OCI-LY3 (cell line): ENCODE measurements around the gene XRCC5.

Experiments used
- H2AFZ ChIP-seq: fragments of 200-600, 300-600 bp; shearing (Covaris generic); 2 replicates; pipeline ENCODE4 v1.6.0; 2014; ENCODE audit warnings: antibody characterized with exemption, low read depth, low read length
- H3K27ac ChIP-seq: fragments of 200-600, 300-600 bp; sonication (generic); 2 replicates; pipeline ENCODE4 v1.5.1; 2014; ENCODE audit warnings: mild to moderate bottlenecking, low read length, moderate library complexity, mixed read lengths
- H3K27me3 ChIP-seq: fragments of 200-600, 300-600 bp; sonication (generic); 2 replicates; pipeline ENCODE4 v1.6.1; 2014; ENCODE audit warnings: low read depth, low read length, mixed read lengths
- H3K36me3 ChIP-seq: fragments of 200-600, 300-600 bp; sonication (generic); replicated peaks from 2 replicates; pipeline ENCODE3; 2014; ENCODE audit warnings: low read depth, low read length, mixed read lengths
- H3K4me1 ChIP-seq: fragments of 300-600, 200-600 bp; sonication (generic); 2 replicates; pipeline ENCODE4 v1.6.1; 2014; ENCODE audit warnings: low read length, mixed read lengths
- H3K4me2 ChIP-seq: fragments of 200-600, 300-600 bp; sonication (generic); 2 replicates; pipeline ENCODE4 v1.6.1; 2014; ENCODE audit warnings: low read length, mixed read lengths
- H3K4me3 ChIP-seq: fragments of 300-600, 200-600 bp; sonication (generic); 2 replicates; pipeline ENCODE4 v1.5.1; 2014; ENCODE audit warnings: antibody characterized with exemption, mild to moderate bottlenecking, low read length, moderate library complexity
- H3K79me2 ChIP-seq: fragments of 300-600, 200-600 bp; shearing (Covaris generic); 2 replicates; pipeline ENCODE4 v1.6.1; 2014; ENCODE audit warnings: mild to moderate bottlenecking, low read length, mixed read lengths
- H3K9ac ChIP-seq: fragments of 300-600, 200-600 bp; shearing (Covaris generic); 2 replicates; pipeline ENCODE4 v1.6.0; 2014; ENCODE audit warnings: mild to moderate bottlenecking, low read length, moderate library complexity
- H3K9me3 ChIP-seq: fragments of 200-600, 300-600 bp; shearing (Covaris generic); 2 replicates; pipeline ENCODE4 v1.6.1; 2014; ENCODE audit warnings: low read length, mixed read lengths; ENCODE audit not compliant: insufficient read depth
- H4K20me1 ChIP-seq: fragments of 200-600, 300-600 bp; sonication (generic); 2 replicates; pipeline ENCODE4 v1.6.1; 2016; ENCODE audit warnings: low read length, mixed read lengths; ENCODE audit not compliant: insufficient read depth
- EZH2phosphoT487 ChIP-seq: fragments of 200-600 bp; shearing (Covaris generic); IDR thresholded peaks from 2 replicates; pipeline ENCODE4 v1.6.1; 2018; ENCODE audit warnings: antibody characterized with exemption, mixed run types, low read depth
- TF ChIP-seq, protein P1 (sequence below): fragments of 200-600, 300-600 bp; sonication (generic); IDR thresholded peaks from 2 replicates; pipeline ENCODE4 v1.5.1; 2014; ENCODE audit warnings: antibody characterized with exemption, low read length, low read depth

XRCC5 gene

DNA sequence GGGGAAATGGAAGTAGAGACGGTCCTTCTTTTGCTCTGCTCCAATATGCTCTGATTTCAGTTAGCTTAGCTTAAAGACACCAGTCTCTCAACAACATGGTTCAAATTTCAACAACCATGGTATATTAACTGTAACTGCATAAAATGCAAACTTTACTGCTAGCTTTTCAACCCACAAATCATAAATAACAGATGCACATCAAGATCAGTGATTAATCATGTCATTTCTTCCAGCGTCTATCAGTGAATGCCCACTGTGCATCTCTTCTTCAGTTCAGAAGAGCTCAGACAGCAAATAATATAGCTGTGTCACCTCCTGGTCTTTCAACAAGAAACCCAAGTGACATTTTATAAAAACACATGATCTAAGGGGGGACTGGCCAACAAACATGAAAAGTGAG lies 40.1 kb upstream of the XRCC5 start:
- TF ChIP-seq EZH2phosphoT487 = no peak
- TF ChIP-seq, protein P1, sequence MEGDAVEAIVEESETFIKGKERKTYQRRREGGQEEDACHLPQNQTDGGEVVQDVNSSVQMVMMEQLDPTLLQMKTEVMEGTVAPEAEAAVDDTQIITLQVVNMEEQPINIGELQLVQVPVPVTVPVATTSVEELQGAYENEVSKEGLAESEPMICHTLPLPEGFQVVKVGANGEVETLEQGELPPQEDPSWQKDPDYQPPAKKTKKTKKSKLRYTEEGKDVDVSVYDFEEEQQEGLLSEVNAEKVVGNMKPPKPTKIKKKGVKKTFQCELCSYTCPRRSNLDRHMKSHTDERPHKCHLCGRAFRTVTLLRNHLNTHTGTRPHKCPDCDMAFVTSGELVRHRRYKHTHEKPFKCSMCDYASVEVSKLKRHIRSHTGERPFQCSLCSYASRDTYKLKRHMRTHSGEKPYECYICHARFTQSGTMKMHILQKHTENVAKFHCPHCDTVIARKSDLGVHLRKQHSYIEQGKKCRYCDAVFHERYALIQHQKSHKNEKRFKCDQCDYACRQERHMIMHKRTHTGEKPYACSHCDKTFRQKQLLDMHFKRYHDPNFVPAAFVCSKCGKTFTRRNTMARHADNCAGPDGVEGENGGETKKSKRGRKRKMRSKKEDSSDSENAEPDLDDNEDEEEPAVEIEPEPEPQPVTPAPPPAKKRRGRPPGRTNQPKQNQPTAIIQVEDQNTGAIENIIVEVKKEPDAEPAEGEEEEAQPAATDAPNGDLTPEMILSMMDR = no peak

DNA sequence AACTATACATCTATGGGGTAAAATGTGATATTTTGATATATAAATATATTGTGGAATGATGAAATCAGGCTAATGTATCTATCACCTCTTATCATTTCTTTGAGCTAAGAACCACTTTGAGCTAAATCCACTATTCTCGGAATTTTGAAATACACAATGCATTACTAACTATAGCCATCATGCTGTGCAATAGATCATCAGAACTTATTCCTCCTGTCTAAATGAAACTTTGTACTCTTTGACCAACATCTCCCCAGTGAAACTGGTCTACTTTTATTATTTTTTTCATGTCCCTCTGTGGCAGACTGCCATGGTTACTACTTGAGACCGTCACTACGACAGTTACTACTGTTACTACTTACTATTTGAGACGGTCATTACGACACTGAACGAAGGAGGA lies 39.0 kb upstream of the XRCC5 start:
- no peak overlapping the region for H3K4me3 ChIP-seq
- peaks cover 7% of the 10 kb centered on the region for H3K4me1 ChIP-seq
- no peak overlapping the region for H3K4me2 ChIP-seq
- H3K9ac ChIP-seq = no peak overlapping the region
- no peak overlapping the region for H2AFZ ChIP-seq
- no peaks in the 10 kb centered on the region for H4K20me1 ChIP-seq
- H3K27ac ChIP-seq = no peak overlapping the region
- no peaks in the 10 kb centered on the region for H3K27me3 ChIP-seq
- TF ChIP-seq EZH2phosphoT487 = no peak
- TF ChIP-seq, protein P1 = no peak
- peaks cover 6% of the 10 kb centered on the region for H3K36me3 ChIP-seq
- H3K79me2 ChIP-seq = no peaks in the 10 kb centered on the region
- no peaks in the 10 kb centered on the region for H3K9me3 ChIP-seq

More for the DNA sequence above, 40.1 kb upstream of the XRCC5 start:
- Histone ChIP-seq H3K27me3 (no peaks in the 10 kb centered on the region), H3K4me1 (peaks cover 7% of the 10 kb centered on the region), H3K4me2 (peak overlapping the region; percentile 33), H3K79me2 (no peaks in the 10 kb centered on the region), H3K36me3 (peaks cover 17% of the 10 kb centered on the region), H3K27ac (peak overlapping the region; percentile 22; the same call in 1 of the 2 replicates), H3K9me3 (no peaks in the 10 kb centered on the region), H3K9ac (no peak overlapping the region), H4K20me1 (no peaks in the 10 kb centered on the region), H3K4me3 (no peak overlapping the region), H2AFZ (no peak overlapping the region)

DNA sequence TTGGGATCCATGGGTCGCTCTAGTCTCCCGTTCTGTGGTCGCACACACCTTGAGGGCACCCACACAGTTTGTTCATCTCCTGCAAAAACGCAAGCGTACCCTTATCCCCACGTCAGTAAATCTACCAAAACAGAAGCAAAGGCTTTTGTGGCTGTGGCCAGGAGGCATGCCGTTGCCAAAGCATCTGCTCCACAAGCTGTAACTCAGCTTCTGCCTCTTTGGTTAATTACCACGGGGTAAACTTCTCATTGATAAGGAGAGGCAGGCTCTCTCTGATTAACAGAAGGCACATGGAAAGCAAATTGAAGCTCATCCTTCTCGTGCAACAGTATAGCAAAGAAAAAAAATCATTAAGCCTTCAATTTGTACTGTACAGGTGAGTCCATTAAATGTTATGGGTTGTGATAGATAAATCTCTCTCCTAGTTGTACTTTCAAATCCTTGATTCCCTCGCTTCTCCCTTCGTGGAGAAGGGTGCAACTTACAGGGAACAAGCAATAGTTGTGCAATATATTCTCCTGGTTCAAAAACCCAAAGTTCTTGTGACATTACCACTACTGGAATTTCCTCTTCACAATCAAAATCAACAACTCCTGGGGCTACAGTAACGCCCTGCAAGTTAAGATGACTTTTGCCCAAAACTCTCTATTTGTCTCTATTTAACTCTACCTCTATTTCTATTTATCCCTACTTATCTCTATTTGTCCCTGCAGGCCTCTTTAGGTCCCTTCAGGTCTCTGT lies 37.9 kb upstream of the XRCC5 start:
- no peak overlapping the region for H3K27ac ChIP-seq
- H2AFZ ChIP-seq = no peak overlapping the region
- H3K9ac ChIP-seq = no peak overlapping the region
- peaks cover 7% of the 10 kb centered on the region for H3K4me1 ChIP-seq
- no peak overlapping the region for H3K4me3 ChIP-seq
- H3K79me2 ChIP-seq = no peaks in the 10 kb centered on the region
- H3K36me3 ChIP-seq = peaks cover 5% of the 10 kb centered on the region
- no peaks in the 10 kb centered on the region for H3K27me3 ChIP-seq
- no peak overlapping the region for H3K4me2 ChIP-seq
- TF ChIP-seq, protein P1 = no peak
- no peak for TF ChIP-seq EZH2phosphoT487
- H3K9me3 ChIP-seq = no peaks in the 10 kb centered on the region
- no peaks in the 10 kb centered on the region for H4K20me1 ChIP-seq

DNA sequence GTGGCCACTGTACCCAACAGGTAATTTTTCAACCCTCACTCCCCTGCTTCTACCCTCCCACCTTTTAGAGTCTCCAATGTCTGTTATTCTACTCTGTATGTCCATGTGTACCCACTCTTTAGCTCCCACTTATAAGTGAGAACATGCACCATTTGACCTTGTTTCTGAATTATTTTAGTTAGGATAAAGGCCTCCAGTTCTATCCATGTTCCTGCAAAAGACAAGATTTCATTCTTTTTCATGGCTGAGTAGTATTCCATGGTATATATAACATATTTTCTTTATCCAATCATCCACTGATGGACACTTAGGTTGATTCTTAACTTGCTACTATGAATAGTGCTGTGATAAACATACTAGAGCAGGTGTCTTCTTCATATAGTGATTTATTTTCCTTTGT lies 36.7 kb upstream of the XRCC5 start:
- Histone ChIP-seq H3K9me3 (no peaks in the 10 kb centered on the region), H2AFZ (no peak overlapping the region), H3K27me3 (no peaks in the 10 kb centered on the region), H3K36me3 (peaks cover 5% of the 10 kb centered on the region), H3K9ac (no peak overlapping the region), H3K4me3 (no peak overlapping the region), H3K4me1 (peaks cover 7% of the 10 kb centered on the region), H3K27ac (no peak overlapping the region), H3K79me2 (no peaks in the 10 kb centered on the region), H3K4me2 (no peak overlapping the region), H4K20me1 (no peaks in the 10 kb centered on the region)
- no peak for TF ChIP-seq EZH2phosphoT487
- TF ChIP-seq, protein P1 = no peak
